IPS DF 4.7 (cell line): ENCODE measurements around the gene GPLD1.
"Not testable (repeated sequence)": the region's sequence is repeated elsewhere in the genome, so short reads cannot be mapped to it uniquely, and the experiment has no call there.

Experiments
- DNase-seq: peaks from one replicate; pipeline ENCODE4 v3.0.0-alpha.2; 2013; ENCODE audit warnings: low spot score; ENCODE audit errors: extremely low read depth

GPLD1 gene

GRCh38 chr6:24382891-24383494 is 106.4 kb downstream of the GPLD1 start:
- not testable (repeated sequence) for DNase-seq

DNA sequence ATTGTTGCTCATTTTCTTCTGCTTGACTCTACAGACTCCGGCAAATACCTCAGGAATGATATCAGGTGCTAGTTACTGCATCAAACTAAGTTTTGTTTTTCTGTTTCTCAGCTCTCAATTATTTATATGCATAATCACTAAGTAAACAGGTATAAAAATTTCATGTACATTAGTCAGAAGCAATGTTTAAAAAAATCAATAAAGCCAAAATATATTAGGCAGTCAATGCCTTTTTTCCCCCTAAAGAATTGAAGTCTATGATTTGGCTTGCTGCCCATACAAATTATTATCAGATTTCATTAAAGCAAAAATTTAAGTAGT is 107.2 kb downstream of the GPLD1 start:
- DNase-seq = no peak

DNA sequence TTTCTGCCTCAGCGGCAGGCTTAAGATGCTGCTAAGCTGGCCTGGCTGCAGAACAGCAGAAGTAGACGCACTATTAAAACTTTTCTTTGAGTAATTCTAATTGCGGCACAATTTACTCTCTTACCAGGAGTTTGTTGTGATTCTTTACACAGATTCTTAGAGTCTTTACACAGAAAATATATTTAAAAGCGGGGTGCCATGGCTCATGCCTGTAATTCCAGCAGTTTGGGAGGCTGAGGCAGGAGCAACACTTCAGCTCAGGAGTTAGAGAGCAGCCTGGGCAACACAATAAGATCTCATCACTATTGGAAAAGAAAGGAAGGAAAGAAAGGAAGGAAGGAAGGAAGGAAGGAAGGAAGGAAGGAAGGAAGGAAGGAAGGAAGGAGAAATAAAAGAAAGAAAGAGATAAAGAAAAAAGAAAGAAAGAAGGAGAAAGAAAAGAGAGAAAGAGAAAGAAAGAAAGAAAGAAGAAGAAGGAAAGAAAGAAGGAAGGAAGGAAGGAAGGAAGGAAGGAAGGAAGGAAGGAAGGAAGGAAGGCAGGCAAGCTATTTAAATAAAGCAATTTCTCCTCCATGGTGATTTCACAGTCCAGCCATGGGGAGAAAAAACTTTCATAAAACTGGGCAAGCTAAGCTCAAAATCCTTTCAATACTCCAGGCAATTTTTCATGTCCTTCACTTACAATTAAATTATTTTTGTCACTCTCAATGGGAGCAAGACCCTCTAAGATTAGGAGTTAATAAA is 107.7 kb downstream of the GPLD1 start:
- no peak for DNase-seq

DNA sequence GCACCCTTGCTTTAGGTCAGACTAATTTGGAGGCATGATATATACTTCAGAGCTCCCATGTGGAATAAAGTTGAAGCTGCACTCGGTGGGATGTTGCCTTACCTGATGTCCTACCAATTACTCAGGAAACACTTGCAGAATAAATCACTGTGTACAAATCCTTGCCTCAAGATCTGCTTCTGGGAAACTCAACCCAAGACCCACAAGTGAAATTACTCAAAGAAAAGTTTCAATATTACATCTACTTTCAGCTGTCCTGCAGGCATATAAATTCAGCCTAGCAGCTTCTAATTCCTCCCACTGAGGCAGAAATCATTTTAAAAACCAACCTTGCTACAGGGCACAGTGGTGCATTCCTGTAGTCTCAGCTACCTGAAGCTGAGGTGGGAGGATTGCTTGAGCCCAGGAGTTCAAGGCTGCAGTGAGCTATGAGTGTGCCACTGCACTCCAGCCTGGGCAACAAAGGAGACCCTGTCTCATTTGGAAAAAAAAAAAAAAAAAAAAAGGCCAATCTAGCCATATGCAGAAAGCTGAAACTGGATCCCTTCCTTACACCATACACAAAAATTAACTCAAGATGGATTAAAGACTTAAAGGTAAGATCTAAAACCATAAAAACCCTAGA is 110.8 kb downstream of the GPLD1 start:
- DNase-seq = no peak
